Fibroblast of skin of left quadriceps (primary cell): Measurements from ENCODE around the gene FFAR2.

Experiments used
- DNase-seq, 2 experiments: peaks; one replicate each; pipeline ENCODE4 v3.0.0-alpha.2; 2013; ENCODE audit warnings: low read depth in 2 of 2

The FFAR2 gene

DNA sequence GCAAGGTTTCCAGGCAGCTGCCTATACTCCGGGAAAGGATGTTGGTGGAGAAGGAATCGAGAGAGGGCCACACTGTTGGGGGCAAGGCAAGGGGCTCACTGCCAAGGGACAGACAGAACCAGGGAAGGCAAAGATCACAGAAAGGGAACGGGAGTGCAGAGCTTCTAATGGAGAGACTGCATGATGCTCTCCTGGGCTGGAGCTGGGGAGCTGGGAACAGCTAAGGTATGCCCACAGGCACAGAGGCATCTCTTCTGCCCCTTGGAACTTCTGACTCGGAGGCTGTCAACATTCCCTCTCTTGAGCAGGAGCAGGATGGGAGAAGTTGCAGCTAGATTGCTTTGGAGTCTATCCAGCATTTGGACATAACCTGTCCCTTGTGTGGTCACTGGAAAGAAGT, 22.4 kb upstream of the FFAR2 start:
- no peak for DNase-seq

DNA sequence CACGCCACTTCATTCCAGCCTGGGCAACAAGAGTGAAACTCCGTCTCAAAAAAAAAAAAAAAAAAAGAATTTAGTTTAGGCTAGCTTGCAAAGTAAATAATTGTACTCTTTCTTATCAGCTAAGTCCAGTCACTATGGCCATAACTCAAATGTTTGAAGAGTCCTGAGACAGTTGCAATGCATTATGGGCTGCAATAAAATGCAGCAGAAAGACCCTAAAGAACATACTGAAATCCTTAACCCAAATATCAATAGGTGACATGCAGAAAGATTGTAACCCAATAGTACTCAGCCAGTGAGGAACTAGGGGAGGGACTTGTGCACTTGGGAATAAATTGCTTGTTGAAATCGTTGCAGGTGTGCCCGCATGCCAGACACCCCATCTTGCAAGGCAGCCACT, 20.9 kb upstream of the FFAR2 start:
- DNase-seq, result no peak

GRCh38 chr19:35429698-35430408, 18.2 kb upstream of the FFAR2 start:
- no peak for DNase-seq

- no peak for DNase-seq
Measured at GRCh38 chr19:35430409-35431144, 17.5 kb upstream of the FFAR2 start.

DNA sequence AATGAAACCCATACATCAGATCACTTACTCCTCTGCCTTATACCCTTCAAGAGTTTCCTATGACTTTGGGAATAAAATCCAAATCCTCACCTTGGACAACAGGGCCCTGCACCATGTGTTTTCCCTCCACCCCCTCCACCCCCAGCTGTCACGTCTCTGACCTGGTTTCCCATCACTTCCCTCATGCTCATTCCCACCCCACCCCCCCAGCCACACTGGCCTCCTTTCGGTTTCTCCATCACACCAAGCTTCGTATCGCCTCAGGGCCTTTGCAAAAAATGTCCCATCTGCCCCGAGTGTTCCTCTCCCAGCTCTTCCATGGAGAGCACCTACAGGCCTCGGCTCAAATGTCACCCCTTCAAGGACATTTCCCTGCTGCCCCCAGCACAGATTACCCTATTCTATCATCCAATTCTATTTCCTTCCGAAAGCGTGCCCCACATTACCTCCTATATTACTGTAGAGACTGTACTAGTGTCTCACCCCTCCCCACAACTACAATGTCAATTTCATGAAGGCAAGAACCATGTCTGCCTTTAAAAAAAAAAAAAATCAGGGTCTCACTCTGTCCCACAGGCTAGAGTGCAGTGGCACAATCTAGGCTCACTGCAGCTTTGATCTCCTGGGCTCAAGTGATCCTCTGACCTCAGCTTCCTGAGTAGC, 16.8 kb upstream of the FFAR2 start:
- no peak for DNase-seq

DNA sequence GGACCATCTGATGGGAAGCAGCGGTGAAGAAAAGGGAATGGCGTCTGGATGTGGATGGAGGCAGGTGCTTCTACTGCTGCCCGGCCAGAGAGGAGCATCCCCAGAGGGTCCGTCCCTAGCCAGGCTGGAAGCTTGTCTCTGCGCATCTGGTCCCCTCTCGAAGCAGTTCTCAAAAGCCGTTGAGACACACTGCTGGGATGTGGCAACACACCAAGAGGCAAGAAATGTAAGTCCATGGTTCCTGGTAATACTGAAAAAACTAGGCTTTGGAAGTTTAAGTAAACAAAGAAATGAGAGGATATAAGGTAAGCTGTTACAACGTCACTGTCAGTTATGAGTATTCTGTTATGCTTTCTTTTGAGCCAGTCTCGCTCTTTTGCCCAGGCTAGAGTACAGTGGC, 15.1 kb upstream of the FFAR2 start:
- DNase-seq, result no peak

GRCh38 chr19:35433448-35433847, 14.6 kb upstream of the FFAR2 start:
- DNase-seq, result no peak

DNA sequence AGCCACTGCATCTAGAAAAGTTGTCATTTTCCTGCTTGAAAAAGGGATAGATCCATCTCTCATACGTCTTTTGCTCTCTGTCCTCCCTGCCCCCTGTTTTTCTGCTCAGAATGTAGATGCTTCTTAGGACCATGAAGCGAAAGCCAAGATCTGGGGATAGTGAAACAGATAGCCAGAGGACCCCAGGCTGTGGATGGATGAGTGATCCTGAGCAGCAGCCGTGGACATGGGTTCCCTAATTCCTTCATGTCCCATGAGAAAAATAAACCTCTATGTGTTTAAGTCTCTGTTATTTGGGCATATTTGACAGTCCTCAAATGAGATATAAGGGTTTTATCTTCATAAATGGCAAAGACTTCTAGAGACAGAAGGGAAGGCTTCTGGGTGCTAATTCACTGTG, 12.2 kb upstream of the FFAR2 start:
- no peak for DNase-seq

DNA sequence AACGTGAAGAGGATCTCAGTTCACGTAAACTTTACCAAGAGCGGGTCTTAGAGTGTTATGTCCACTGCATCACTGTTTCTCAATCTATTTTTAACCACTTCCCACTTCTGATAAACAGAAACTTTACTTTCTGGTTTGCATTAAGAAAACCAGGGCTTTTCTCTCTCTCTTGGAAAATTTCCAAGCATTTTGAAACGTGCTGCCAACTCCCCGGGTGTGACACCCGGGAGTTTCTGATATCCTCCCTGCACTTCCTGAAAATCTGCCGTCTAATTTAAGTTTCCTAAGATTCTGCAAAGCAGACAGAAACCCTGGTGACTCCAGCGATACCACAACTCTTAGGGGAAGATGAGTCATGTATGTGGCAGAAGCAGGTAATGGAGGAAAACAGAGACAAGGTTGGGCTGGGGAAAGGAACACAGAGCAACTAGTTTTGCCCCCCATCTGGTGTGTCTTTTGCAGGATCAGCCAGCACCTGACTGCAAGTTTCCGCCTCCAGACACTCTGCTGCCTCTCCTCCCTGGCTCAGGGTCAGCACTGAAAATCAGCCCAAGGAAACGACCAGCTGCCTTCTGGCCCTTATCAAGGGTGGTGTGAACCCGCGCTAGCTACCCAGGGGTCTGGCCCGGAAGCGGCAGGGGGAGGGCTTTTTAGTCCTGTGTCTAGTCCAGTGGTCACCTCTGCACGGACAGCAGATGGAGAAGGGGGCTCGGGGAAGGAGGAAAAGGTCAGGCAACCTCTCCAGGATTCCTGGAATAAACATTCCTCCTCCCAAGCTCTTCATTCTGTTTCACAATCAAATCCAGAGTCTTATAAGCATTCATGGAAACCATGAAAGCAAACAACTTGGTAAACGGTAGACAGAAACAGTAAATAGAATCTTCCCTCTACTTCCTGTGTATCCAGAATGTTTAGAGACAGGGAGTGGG, 11.3 kb upstream of the FFAR2 start:
- peak; percentile 6 to 7 for DNase-seq

GRCh38 chr19:35437406-35437951, 10.6 kb upstream of the FFAR2 start:
- DNase-seq, result no peak

DNA sequence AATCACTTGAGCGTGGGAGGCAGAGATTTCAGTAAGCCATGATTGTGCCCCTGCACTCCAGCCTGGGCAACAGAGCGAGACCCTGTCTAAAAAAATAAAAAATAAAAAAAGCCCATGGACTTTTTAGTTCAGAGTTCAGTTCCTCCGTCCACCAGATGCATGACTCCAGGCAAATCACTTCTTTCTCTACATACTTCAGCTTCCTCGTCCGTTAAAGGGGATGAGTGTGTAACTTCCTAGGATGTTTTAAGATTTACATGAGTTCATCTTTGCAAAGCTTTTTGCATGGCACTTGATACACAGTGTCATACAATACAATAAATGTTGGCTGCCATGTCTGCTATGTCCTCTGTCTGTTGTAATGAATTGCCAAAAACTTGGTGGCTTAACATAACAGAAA, 10.0 kb upstream of the FFAR2 start:
- DNase-seq, result no peak

DNA sequence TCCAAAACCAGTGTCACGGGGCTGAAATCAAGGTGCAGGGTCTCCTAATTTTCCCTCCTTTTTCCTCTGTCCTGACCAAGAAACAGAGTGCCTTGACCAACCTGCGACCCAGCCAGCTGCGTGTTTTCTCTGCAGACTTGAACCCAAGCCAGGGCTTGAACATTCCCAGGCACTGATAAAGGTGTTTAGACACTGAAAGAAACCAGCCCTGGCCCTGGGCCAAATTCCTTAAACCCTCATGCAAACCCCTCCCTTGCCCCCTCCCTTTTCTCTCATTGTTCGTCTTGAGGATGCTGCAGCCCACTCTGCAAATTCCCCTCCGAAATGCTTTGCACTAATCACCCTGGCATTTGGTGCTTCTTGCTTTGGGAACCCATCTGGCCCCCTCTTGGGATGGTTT, 9.5 kb upstream of the FFAR2 start:
- DNase-seq, result no peak

GRCh38 chr19:35439921-35440320, 8.1 kb upstream of the FFAR2 start:
- DNase-seq, result no peak

- no peak for DNase-seq
Measured at GRCh38 chr19:35442091-35442490, 6.0 kb upstream of the FFAR2 start.

DNA sequence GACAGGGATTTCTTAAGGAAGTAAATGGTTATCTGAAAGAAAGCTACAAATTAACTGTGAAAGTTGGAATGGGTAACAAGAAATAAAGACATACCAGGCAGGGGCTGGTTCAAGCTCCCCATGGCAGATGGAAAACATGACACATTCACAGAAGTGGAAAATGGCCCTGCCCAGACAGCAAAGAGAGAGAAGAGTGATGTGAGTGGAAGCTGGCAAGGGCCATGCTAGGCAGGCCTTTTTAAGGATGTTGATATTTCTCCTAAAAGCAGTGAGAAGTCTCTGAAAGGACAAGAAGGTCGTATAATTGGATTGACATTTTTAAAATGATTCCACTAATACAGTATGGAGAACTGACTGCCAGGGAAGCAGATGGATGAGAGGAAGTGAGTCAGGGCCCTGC, 3.3 kb upstream of the FFAR2 start:
- no peak for DNase-seq

GRCh38 chr19:35445826-35446593, 2.0 kb upstream of the FFAR2 start:
- DNase-seq, result no peak

GRCh38 chr19:35449359-35450043, 1.4 kb downstream of the FFAR2 start:
- no peak for DNase-seq

DNA sequence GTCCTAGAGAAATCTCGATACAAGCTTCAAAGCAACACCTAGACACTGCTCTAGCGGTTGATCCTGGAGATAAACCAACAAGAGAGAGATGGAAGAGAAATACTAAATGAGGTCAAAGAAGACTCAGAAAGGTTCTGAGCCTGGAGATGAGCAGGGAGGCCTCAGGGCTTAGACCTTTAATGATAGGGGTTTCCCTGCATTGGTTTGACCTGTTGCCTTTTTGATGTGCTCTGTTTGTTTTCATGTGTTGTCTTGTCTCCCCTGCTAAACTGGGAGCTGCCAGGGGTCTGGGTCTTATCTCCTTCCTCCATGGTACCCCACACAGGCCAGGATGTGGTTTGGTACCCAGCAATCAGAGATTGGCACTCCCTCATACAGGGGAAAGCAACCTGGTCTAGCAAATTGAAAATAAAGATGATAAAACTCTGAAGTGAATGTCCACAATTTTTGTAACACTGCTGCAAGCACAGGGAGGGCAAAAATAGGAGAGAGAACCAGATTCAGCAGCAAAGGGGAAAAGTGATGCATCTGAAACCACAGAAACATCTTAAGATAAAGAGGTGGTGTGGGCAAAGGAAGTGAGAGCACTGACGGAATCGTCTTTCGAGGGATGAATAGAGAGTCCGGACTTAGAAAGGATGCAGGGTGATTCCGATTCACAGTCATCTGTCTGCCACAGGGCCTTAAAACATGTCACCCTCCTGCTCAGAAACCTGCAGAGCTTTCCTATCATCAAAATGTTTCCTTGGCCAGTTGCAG, 3.5 kb downstream of the FFAR2 start:
- no peak for DNase-seq

DNA sequence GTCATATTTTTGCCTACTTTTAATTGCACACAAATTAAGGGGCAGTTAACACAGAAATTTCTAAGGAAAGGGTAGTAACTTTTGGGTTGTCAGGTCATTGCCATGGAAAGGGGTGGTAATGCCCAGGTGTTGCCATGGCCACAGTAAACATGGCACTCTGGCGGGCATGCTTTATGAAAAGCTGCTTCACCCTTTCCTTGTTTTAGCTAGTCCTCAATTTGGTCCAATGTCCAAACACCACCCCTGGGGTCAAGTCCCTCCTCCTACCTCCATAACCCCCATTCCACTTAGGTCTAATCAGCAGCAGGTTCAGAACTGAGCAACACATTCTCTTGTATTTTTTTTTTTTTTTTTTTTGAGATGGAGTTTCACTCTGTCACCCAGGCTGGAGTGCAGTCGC, 6.6 kb downstream of the FFAR2 start:
- DNase-seq, result no peak
